ENCODE data around the gene SCN3A. TPM values are rescaled to one million over a fixed set of nuclear protein-coding genes. Genes with fewer than 3 reads are reported as not detected.
A peak's percentile ranks its signal among the peaks of the same experiment; 100 is the strongest.

SCN3A gene
- total and polyA plus RNA-seq, 2 of the 13 experiments (the other 11 are each of a cell fraction or from before 2014, with no cell fraction given) = not detected

DNA sequence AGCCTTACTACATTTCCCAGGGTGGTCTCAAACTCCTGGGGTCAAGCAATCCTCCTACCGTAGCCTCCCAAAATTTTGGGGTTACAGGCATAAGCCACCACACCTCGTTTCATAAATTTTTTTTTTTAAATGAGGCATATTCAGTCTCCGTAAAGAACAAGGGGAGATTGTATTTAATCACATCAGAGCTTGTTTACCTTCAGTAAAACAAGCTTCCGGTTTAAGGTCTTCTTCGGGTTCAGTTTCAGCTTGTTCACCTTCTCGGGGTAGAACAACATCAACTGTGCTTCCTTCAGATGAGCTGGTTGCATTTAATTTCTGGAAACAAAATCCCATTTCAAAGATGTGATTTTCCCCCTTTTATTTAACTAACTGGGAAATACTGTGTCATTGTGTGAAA, 88.6 kb downstream of the SCN3A start (continued):
- TF ChIP-seq, protein P1, sequence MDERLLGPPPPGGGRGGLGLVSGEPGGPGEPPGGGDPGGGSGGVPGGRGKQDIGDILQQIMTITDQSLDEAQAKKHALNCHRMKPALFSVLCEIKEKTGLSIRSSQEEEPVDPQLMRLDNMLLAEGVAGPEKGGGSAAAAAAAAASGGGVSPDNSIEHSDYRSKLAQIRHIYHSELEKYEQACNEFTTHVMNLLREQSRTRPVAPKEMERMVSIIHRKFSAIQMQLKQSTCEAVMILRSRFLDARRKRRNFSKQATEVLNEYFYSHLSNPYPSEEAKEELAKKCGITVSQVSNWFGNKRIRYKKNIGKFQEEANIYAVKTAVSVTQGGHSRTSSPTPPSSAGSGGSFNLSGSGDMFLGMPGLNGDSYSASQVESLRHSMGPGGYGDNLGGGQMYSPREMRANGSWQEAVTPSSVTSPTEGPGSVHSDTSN (CRISPR knock-in tag; IDR thresholded peaks at IDR 0.05) = no peak
- TF ChIP-seq NR2F1 (CRISPR knock-in tag; IDR thresholded peaks at IDR 0.05) (no peak), ZNF44 (CRISPR knock-in tag; IDR thresholded peaks at IDR 0.05) (no peak), ZNF101 (CRISPR knock-in tag; IDR thresholded peaks at IDR 0.05; ENCODE audit: borderline replicate concordance, low read depth) (no peak), SP5 (CRISPR knock-in tag; IDR thresholded peaks at IDR 0.05; ENCODE audit: borderline replicate concordance, low read depth) (no peak), SIX1 (CRISPR knock-in tag; IDR thresholded peaks at IDR 0.05; ENCODE audit: borderline replicate concordance) (peak; percentile 56; the same call in 1 of the 2 replicates), SRY (CRISPR knock-in tag; IDR thresholded peaks at IDR 0.05) (no peak), ZNF432 (CRISPR knock-in tag; IDR thresholded peaks at IDR 0.05; ENCODE audit: borderline replicate concordance) (no peak), NFRKB (IDR thresholded peaks at IDR 0.05) (no peak), ZNF816 (CRISPR knock-in tag; IDR thresholded peaks at IDR 0.05; ENCODE audit: borderline replicate concordance) (no peak), FOXJ3 (CRISPR knock-in tag; IDR thresholded peaks at IDR 0.05; ENCODE audit: borderline replicate concordance) (no peak), MAX (IDR thresholded peaks at IDR 0.05) (no peak), FOXA3 (CRISPR knock-in tag; IDR thresholded peaks at IDR 0.05) (peak; percentile 87), ZMYM3 (CRISPR knock-in tag; IDR thresholded peaks at IDR 0.05) (no peak), MED1 (CRISPR knock-in tag; IDR thresholded peaks at IDR 0.05) (no peak), ZNF362 (CRISPR knock-in tag; IDR thresholded peaks at IDR 0.05; ENCODE audit: borderline replicate concordance) (peak; percentile 61; the same call in 1 of the 2 replicates), ZNF20 (CRISPR knock-in tag; IDR thresholded peaks at IDR 0.05) (no peak), NBN (conservative IDR thresholded peaks at IDR 0.05) (no peak), NCOR1 (IDR thresholded peaks at IDR 0.05; ENCODE audit: borderline replicate concordance, low read length) (no peak), ZNF234 (CRISPR knock-in tag; conservative IDR thresholded peaks at IDR 0.05) (no peak), ZNF10 (CRISPR knock-in tag; IDR thresholded peaks at IDR 0.05; ENCODE audit: borderline replicate concordance, low read depth) (no peak), SKI (IDR thresholded peaks at IDR 0.05; ENCODE audit: partially characterized antibody) (no peak), MEIS2 (CRISPR knock-in tag; IDR thresholded peaks at IDR 0.05) (no peak)
- TF ChIP-seq, protein P2, sequence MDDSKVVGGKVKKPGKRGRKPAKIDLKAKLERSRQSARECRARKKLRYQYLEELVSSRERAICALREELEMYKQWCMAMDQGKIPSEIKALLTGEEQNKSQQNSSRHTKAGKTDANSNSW (CRISPR knock-in tag; IDR thresholded peaks at IDR 0.05; ENCODE audit: borderline replicate concordance) = no peak
- TF ChIP-seq, protein P3, sequence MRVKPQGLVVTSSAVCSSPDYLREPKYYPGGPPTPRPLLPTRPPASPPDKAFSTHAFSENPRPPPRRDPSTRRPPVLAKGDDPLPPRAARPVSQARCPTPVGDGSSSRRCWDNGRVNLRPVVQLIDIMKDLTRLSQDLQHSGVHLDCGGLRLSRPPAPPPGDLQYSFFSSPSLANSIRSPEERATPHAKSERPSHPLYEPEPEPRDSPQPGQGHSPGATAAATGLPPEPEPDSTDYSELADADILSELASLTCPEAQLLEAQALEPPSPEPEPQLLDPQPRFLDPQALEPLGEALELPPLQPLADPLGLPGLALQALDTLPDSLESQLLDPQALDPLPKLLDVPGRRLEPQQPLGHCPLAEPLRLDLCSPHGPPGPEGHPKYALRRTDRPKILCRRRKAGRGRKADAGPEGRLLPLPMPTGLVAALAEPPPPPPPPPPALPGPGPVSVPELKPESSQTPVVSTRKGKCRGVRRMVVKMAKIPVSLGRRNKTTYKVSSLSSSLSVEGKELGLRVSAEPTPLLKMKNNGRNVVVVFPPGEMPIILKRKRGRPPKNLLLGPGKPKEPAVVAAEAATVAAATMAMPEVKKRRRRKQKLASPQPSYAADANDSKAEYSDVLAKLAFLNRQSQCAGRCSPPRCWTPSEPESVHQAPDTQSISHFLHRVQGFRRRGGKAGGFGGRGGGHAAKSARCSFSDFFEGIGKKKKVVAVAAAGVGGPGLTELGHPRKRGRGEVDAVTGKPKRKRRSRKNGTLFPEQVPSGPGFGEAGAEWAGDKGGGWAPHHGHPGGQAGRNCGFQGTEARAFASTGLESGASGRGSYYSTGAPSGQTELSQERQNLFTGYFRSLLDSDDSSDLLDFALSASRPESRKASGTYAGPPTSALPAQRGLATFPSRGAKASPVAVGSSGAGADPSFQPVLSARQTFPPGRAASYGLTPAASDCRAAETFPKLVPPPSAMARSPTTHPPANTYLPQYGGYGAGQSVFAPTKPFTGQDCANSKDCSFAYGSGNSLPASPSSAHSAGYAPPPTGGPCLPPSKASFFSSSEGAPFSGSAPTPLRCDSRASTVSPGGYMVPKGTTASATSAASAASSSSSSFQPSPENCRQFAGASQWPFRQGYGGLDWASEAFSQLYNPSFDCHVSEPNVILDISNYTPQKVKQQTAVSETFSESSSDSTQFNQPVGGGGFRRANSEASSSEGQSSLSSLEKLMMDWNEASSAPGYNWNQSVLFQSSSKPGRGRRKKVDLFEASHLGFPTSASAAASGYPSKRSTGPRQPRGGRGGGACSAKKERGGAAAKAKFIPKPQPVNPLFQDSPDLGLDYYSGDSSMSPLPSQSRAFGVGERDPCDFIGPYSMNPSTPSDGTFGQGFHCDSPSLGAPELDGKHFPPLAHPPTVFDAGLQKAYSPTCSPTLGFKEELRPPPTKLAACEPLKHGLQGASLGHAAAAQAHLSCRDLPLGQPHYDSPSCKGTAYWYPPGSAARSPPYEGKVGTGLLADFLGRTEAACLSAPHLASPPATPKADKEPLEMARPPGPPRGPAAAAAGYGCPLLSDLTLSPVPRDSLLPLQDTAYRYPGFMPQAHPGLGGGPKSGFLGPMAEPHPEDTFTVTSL (CRISPR knock-in tag; IDR thresholded peaks at IDR 0.05; ENCODE audit: borderline replicate concordance) = 0 out of 2 replicates have a peak, but pooled peaks have one; percentile 60

All from HepG2 (cell line).